HL-60 (cell line): ENCODE measurements around the gene ZFAND3.

Experiments
- DNase-seq, 2 experiments: peaks; one replicate each; pipeline ENCODE4 v3.0.0-alpha.2; 2010 to 2020; ENCODE audit warnings: low read depth in 1 of 2, low spot score in 1 of 2
- H3K27ac ChIP-seq: fragments of 250-450 bp; sonication (Bioruptor Pico); replicated peaks from 2 replicates; pipeline ENCODE4 v1.5.1; 2020; ENCODE audit warnings: mild to moderate bottlenecking, moderate library complexity
- H3K27me3 ChIP-seq: fragments of 250-450 bp; sonication (Bioruptor Pico); 2 replicates; pipeline ENCODE4 v1.5.1; 2021; ENCODE audit warnings: mild to moderate bottlenecking, moderate library complexity; ENCODE audit not compliant: insufficient read depth, poor library complexity, severe bottlenecking
- H3K4me3 ChIP-seq: replicated peaks from 2 replicates; pipeline ENCODE4 v1.5.1; 2011; ENCODE audit warnings: mild to moderate bottlenecking, control low read depth, low read length; ENCODE audit not compliant: insufficient read depth
- CTCF ChIP-seq: IDR thresholded peaks from one replicate; pipeline ENCODE4 v1.5.1; 2011; ENCODE audit warnings: low read length, control low read depth, inconsistent platforms; ENCODE audit not compliant: insufficient read depth
- GABPA ChIP-seq: IDR thresholded peaks from 2 replicates; pipeline ENCODE4 v1.6.1; 2012; ENCODE audit warnings: low read depth
- POLR2AphosphoS5 ChIP-seq: IDR thresholded peaks from 2 replicates; pipeline ENCODE4 v1.6.1; 2012; ENCODE audit warnings: low read depth
- REST ChIP-seq: IDR thresholded peaks from 2 replicates; pipeline ENCODE4 v1.6.1; 2012; ENCODE audit warnings: low read depth; ENCODE audit not compliant: insufficient replicate concordance
- SPI1 ChIP-seq: IDR thresholded peaks from 2 replicates; pipeline ENCODE4 v1.6.1; 2012; ENCODE audit warnings: low read depth, mild to moderate bottlenecking, borderline replicate concordance

Gene ZFAND3

GRCh38 chr6:37926661-37927060, 107.1 kb downstream of the ZFAND3 start:
- Histone ChIP-seq H3K4me3 (no peak overlapping the region), H3K27me3 (no peaks in the 10 kb centered on the region), H3K27ac (no peak overlapping the region)
- no peak for DNase-seq
- TF ChIP-seq SPI1 (no peak), CTCF (no peak), GABPA (no peak), POLR2AphosphoS5 (no peak), REST (no peak)

- no peak overlapping the region for H3K4me3 ChIP-seq
- TF ChIP-seq SPI1 (no peak), GABPA (no peak), POLR2AphosphoS5 (no peak), REST (no peak), CTCF (no peak)
- no peak overlapping the region for H3K27ac ChIP-seq
- no peaks in the 10 kb centered on the region for H3K27me3 ChIP-seq
- no peak for DNase-seq
Observed at GRCh38 chr6:37928217-37928616, 108.7 kb downstream of the ZFAND3 start.

- Histone ChIP-seq H3K27ac (no peak overlapping the region), H3K27me3 (no peaks in the 10 kb centered on the region), H3K4me3 (no peak overlapping the region)
- no peak for DNase-seq
- no peak for TF ChIP-seq CTCF
- TF ChIP-seq REST, result no peak
- TF ChIP-seq SPI1, result no peak
- no peak for TF ChIP-seq GABPA
Observed at GRCh38 chr6:37930288-37930971, 110.9 kb downstream of the ZFAND3 start.
